ENCODE results near the gene TSPAN9. TPM values are rescaled to one million over a fixed set of nuclear protein-coding genes. Genes with fewer than 3 reads are reported as not detected.

TSPAN9 gene
- total RNA-seq, 1 donor from 2014 or later, result 7.8 TPM

- Mint-ChIP-seq H3K4me1 (peaks cover 44% of the 10 kb centered on the region), H3K27ac (peak overlapping the region; percentile 78), H3K36me3 (peaks cover 6% of the 10 kb centered on the region), H3K27me3 (ENCODE audit: insufficient read depth, low read depth) (no peaks in the 10 kb centered on the region), H3K4me3 (peak overlapping the region; percentile 21), H3K9me3 (peaks cover 6% of the 10 kb centered on the region)
- no peaks in the 10 kb centered on the region for H3K36me3 ChIP-seq
- H3K4me1 ChIP-seq, result peaks cover 9% of the 10 kb centered on the region
- no peaks in the 10 kb centered on the region for H4K20me1 ChIP-seq (ENCODE audit: low read depth)
- H2AFZ ChIP-seq (replicated peaks), result no peak overlapping the region
- no peak overlapping the region for H3K27ac ChIP-seq
- no peaks in the 10 kb centered on the region for H3F3A ChIP-seq (ENCODE audit: low read depth)
- H3K9me3 ChIP-seq (ENCODE audit: low read depth), result no peaks in the 10 kb centered on the region
- H3K79me2 ChIP-seq (ENCODE audit: low read depth), result no peaks in the 10 kb centered on the region
- no peak overlapping the region for H3K9ac ChIP-seq
- TF ChIP-seq EZH2phosphoT487 (IDR thresholded peaks at IDR 0.05) (no peak), EZH2 (IDR thresholded peaks at IDR 0.05) (no peak)
- DNase-seq (ENCODE audit: low spot score), result no peak
- H3K27me3 ChIP-seq, result no peaks in the 10 kb centered on the region
- H3K4me2 ChIP-seq, result no peak overlapping the region
- no peak overlapping the region for H3K4me3 ChIP-seq
These were observed 42.8 kb downstream of the TSPAN9 start for GRCh38 chr12:3119756-3120601.

GRCh38 chr12:3120701-3121100, 43.5 kb downstream of the TSPAN9 start:
- TF ChIP-seq EZH2phosphoT487 (IDR thresholded peaks at IDR 0.05) (no peak), CTCF (IDR thresholded peaks at IDR 0.05) (no peak), EZH2 (IDR thresholded peaks at IDR 0.05) (no peak)
- no peaks in the 10 kb centered on the region for H3K36me3 ChIP-seq
- H3K9me3 ChIP-seq (ENCODE audit: low read depth), result no peaks in the 10 kb centered on the region
- no peak overlapping the region for H3K4me3 ChIP-seq
- H3F3A ChIP-seq (ENCODE audit: low read depth), result no peaks in the 10 kb centered on the region
- H2AFZ ChIP-seq (replicated peaks), result no peak overlapping the region
- H3K4me1 ChIP-seq, result peaks cover 9% of the 10 kb centered on the region
- no peak overlapping the region for H3K4me2 ChIP-seq
- no peaks in the 10 kb centered on the region for H3K79me2 ChIP-seq (ENCODE audit: low read depth)
- no peak overlapping the region for H3K9ac ChIP-seq
- Mint-ChIP-seq H3K9me3 (peaks cover 9% of the 10 kb centered on the region), H3K4me1 (peaks cover 42% of the 10 kb centered on the region), H3K4me3 (no peak overlapping the region), H3K27ac (no peak overlapping the region), H3K27me3 (ENCODE audit: insufficient read depth, low read depth) (no peaks in the 10 kb centered on the region), H3K36me3 (peaks cover 6% of the 10 kb centered on the region)
- no peak overlapping the region for H3K27ac ChIP-seq
- no peaks in the 10 kb centered on the region for H3K27me3 ChIP-seq
- H4K20me1 ChIP-seq (ENCODE audit: low read depth), result no peaks in the 10 kb centered on the region
- no peak for DNase-seq (ENCODE audit: low spot score)

- DNase-seq (ENCODE audit: low spot score), result no peak
- peaks cover 18% of the 10 kb centered on the region for H3K4me1 Mint-ChIP-seq
- peaks cover 8% of the 10 kb centered on the region for H3K36me3 Mint-ChIP-seq
- H3K36me3 ChIP-seq, result no peaks in the 10 kb centered on the region
- H2AFZ ChIP-seq (replicated peaks), result no peak overlapping the region
- H4K20me1 ChIP-seq (ENCODE audit: low read depth), result no peaks in the 10 kb centered on the region
- H3F3A ChIP-seq (ENCODE audit: low read depth), result no peaks in the 10 kb centered on the region
- no peak for TF ChIP-seq EZH2 (IDR thresholded peaks at IDR 0.05)
- no peak for TF ChIP-seq EZH2phosphoT487 (IDR thresholded peaks at IDR 0.05)
- no peak for TF ChIP-seq CTCF (IDR thresholded peaks at IDR 0.05)
- peaks cover 3% of the 10 kb centered on the region for H3K4me1 ChIP-seq
- no peaks in the 10 kb centered on the region for H3K27me3 Mint-ChIP-seq (ENCODE audit: insufficient read depth, low read depth)
- H3K9me3 ChIP-seq (ENCODE audit: low read depth), result no peaks in the 10 kb centered on the region
- no peaks in the 10 kb centered on the region for H3K27me3 ChIP-seq
- peaks cover 11% of the 10 kb centered on the region for H3K9me3 Mint-ChIP-seq
- H3K27ac Mint-ChIP-seq, result peak overlapping the region; percentile 83
- no peak overlapping the region for H3K4me3 ChIP-seq
- no peak overlapping the region for H3K27ac ChIP-seq
- H3K9ac ChIP-seq, result no peak overlapping the region
- H3K4me2 ChIP-seq, result no peak overlapping the region
- no peaks in the 10 kb centered on the region for H3K79me2 ChIP-seq (ENCODE audit: low read depth)
- no peak overlapping the region for H3K4me3 Mint-ChIP-seq
These were observed 45.9 kb downstream of the TSPAN9 start for GRCh38 chr12:3122841-3123678.
